GM18520 (cell line): ENCODE results near the gene AR.
A peak's percentile ranks its signal among the peaks of the same experiment; 100 is the strongest.
"Not testable (repeated sequence)": the region's sequence is repeated elsewhere in the genome, so short reads cannot be mapped to it uniquely, and the experiment has no call there.

Experiments used
- ATAC-seq: cut with Tn5 transposase; IDR thresholded peaks from one replicate; pipeline ENCODE4 v1.9.1; 2021; ENCODE audit not compliant: unreplicated experiment

Gene AR

GRCh38 chrX:67622053-67622585 is 78.3 kb downstream of the AR start:
- no peak for ATAC-seq

GRCh38 chrX:67624325-67624724 is 80.5 kb downstream of the AR start:
- no peak for ATAC-seq

- no peak for ATAC-seq
Observed at GRCh38 chrX:67635424-67635823, 91.6 kb downstream of the AR start.

- ATAC-seq: no peak
Observed at GRCh38 chrX:67636532-67636931, 92.7 kb downstream of the AR start.

DNA sequence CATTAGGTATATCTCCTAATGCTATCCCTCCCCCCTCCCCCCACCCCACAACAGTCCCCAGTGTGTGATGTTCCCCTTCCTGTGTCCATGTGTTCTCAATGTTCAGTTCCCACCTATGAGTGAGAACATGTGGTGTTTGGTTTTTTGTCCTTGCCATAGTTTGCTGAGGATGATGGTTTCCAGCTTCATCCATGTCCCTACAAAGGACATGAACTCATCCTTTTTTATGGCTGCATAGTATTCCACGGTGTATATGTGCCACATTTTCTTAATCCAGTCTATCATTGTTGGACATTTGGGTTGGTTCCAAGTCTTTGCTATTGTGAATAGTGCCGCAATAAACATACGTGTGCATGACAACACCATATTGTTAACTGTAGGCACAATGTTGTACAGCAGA is 93.5 kb downstream of the AR start:
- not testable (repeated sequence) for ATAC-seq

- no peak for ATAC-seq
Observed at GRCh38 chrX:67648361-67648760, 104.5 kb downstream of the AR start.

- ATAC-seq: peak; percentile 65
Observed at GRCh38 chrX:67651437-67652142, 107.8 kb downstream of the AR start.

- peak; percentile 37 for ATAC-seq
Observed at GRCh38 chrX:67652543-67652942, 108.7 kb downstream of the AR start.

- ATAC-seq: no peak
Observed at GRCh38 chrX:67654301-67654700, 110.5 kb downstream of the AR start.

DNA sequence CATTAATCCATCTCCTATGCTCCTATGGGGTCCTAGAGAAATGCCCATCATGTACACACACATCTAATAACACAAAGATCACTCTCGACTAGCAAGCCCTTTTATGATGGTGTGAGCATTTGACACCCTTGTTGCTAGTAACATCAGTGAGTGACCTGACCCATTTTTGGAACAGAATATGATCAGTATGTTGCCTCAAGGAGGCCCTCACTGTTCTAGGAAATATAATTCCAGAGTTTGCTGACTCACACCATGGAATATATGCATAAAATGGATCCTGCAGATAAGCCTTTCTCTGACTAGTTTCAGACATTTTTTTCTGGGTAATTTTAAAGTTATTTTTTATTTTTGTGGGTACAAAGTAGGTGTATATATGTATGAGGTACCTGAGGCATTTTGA is 121.8 kb downstream of the AR start:
- ATAC-seq: no peak

DNA sequence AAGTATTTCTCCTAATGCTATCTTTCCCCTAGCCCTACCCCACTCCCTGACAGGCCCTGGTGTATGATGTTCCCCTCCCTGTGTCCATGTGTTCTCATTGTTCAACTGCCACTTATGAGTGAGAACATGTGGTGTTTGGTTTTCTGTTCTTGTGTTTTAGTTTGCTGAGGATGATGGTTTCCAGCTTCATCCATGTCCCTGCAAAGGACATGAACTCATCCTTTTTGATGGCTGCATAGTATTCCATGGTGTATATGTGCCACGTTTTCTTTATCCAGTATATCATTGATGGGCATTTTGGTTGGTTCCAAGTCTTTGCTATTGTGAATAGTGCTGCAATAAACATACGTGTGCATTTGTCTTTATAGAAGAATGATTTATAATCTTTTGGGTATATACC is 126.9 kb downstream of the AR start:
- ATAC-seq: not testable (repeated sequence)

DNA sequence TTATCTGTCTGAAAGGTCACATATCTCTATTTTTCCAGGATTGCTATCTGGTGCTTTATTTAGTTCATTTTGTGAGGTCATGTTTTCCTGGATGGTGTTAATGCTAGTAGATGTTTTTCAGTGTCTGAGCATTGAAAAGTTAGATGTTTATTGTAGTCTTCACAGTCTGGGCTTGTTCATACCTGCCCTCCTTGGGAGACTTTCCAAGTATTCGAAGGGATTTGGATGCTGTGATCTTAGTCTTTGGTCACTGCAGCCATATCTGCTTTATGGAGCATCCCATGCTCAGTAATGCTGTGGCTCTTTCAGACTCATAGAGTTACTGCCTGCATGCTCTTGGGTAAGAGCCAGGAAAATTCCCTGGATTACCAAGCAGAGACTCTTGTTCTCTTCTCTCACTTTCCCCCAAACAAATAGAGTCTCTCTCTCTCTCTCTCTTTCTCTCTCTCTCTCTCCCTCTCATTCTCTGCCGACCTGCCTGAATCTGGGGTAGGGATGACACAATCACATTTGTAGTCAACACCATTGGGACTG is 130.0 kb downstream of the AR start:
- ATAC-seq: no peak

DNA sequence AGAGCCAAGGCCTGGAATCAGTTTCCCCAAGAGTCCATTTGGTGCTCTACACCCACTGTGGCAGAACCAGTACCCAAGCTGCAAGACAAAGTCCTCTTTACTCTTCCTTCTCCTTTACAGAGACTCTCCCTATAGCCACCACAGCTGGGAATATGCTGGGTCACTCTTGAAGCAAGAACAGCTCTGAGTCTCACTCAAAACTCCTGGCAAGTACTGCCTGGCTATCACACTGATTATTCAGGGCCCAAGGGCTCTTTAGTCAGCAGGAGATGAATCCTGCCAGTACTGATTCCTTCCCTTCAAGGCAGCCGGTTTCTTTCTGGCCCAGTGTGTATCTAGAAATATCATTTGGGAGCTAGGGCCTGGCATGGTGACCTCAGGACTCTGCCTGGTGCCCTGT is 130.9 kb downstream of the AR start:
- no peak for ATAC-seq

DNA sequence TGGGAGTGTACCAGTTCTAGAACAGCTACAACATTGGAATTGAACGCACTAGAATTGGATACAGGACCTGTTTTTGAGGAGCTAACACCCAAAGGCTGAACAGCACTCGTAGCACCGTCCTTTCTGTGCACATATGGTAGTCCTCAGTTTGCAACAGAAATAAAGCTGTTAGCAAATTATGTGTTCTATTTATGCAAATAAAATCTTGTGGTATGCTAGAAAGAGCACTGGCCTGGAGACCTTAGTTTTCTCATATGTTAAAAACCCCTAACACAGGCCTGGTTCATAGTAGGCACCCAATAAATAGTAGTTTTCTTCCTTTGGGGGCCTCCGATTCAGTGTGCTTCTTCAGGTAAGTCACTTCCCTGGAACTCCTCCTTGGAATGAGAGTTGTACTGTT is 140.3 kb downstream of the AR start:
- ATAC-seq: no peak

GRCh38 chrX:67692246-67692645 is 148.4 kb downstream of the AR start:
- peak; percentile 50 for ATAC-seq

DNA sequence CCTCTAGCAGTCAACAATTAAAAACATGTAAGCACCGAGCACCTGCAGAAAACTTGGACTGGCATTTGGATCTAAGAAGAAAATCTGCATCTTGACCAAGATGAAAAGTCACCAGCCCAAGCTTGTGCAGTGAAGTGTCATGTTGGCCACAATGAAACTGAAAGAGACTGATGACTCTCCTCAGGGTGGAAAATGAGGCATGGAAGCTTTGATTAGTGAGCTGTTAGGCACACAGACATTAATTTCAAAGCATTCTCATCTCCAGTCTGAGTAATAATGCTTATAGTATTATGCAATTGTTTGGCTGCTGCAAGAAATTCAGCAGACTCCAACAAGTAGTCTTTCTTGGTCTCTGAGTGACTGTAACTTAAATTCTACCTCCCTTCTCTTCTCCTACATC is 150.1 kb downstream of the AR start:
- ATAC-seq: peak; percentile 32

DNA sequence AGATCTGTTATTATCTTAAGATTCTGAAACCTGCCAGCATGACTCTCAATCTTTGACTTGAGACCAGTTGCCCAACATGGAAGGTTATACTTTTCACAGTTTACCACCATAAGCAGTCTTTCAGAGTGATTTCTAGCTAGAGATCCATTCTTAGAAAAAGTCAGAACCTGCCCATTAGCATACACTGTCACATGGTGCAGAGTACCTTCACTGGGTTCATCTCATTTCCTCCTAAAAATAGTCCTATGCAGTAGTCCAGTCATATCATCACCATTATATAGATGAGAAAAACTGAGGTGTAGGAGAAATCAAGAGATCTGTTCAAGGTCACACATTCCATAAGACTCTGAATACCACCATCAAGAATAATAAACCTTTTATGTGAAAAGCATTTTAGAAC is 153.6 kb downstream of the AR start:
- no peak for ATAC-seq

DNA sequence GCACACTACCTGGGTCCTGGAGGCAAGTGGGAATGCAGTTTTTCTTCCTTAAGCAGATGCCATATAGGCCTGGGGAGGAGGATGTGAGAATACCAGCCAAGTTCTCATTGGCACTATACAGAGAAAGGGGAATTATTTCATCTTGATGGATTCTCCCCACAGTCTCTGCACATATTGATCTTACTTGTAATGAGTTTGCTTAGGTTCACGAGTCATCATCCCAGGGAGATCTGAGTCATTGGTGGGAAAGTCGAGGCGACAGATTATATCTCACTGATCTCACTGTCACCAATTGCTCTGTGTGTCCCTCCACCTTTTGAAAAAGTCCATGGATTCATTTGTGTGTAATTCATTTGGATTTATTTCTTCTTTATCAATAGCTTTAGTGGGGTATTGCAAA is 156.8 kb downstream of the AR start:
- ATAC-seq: no peak

- ATAC-seq: no peak
Observed at GRCh38 chrX:67714004-67714403, 170.2 kb downstream of the AR start.

DNA sequence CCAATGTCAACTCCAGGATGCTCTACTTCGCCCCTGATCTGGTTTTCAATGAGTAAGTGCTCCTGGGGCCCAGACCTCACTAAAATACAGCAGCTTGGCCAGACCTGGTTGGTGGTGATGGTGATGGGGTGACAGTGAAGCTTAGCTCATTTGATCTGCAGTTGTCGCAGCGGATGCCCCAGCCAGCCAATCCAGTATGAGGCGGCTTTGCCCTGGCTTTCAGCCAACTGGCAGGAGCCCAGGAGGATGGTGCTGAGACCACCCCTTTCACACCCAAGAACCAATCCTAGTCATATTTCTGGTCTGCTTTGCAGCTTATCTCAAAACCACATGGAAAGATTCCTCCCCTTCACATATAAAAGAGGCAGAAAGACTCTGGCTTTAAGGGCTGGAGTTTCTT is 173.8 kb downstream of the AR start:
- ATAC-seq: no peak

DNA sequence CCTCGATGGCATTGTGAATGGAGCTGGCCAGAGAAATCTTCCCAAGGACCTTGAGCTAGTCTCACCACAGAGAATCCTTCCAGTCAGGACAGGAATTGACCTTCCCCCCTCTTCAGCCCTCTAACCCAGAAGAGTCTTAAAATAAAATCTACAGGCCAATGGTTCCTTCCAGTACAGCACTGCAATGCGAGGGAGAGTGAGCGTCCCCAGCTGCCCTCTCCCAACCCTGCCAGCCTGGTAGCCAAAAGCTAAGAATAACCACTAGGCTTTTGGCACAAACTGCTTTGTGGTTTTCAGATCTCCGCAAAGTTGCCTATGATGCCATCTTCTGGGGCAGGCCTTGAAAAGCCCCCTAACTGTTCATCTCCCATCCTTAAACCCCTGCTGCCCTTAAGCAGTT is 175.1 kb downstream of the AR start:
- ATAC-seq: no peak

DNA sequence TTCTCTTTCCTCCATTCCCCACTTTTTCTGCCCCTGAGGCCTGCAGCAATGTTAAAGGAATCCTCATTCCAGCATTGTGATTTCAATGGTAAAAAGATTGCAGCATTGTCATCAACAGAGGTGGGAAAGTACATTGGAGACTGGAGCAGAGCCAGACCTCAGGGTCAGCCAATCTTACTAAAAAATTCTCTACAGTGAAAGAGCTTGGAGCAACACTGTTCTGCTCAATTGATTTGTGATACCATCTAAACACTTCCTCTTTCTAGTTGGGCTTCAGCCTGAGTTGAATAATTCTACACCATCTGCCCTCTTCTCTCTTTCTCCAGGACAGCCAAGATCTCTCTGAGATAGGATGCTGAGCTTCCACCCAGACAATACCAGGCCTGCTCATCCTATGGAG is 176.5 kb downstream of the AR start:
- no peak for ATAC-seq

DNA sequence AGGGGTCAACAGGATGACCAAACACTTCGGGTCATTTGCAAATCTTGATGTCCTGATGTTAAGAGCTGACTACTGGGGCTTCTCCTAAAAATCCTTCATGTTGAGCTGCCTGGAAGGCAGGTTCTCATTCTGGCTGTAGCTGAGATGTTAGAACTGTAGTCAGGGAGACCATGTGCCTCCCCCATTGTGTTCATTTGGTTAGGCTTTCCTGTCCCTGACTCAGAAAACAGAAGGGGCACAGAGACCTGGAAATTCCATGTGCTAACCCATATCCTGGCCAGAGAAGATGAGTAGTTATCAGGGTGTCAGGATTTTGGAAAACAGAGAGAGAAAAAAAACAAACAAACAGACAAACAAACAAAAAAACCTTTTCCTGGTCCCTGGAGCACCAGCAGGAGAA is 177.5 kb downstream of the AR start:
- ATAC-seq: no peak
